GM23248 (cell line): ENCODE data around the gene TBC1D14. TPM values are rescaled to one million over a fixed set of nuclear protein-coding genes. Genes with fewer than 3 reads are reported as not detected.

Source experiments
- DNase-seq: peaks from one replicate; pipeline ENCODE4 v3.0.0-alpha.2; 2015
- H2AFZ ChIP-seq: fragments of 200-600 bp; sonication (generic); 2 replicates; pipeline ENCODE4 v1.6.1; 2016; ENCODE audit warnings: antibody characterized with exemption
- H3F3A ChIP-seq: fragments of 200-600 bp; sonication (generic); 2 replicates; pipeline ENCODE4 v1.6.1; 2016; ENCODE audit warnings: mild to moderate bottlenecking, antibody characterized with exemption, mixed run types; ENCODE audit not compliant: insufficient read depth
- H3K27ac ChIP-seq: fragments of 200-600 bp; sonication (generic); 2 replicates; pipeline ENCODE4 v1.5.1; 2016; ENCODE audit warnings: mild to moderate bottlenecking
- H3K27me3 ChIP-seq: fragments of 200-600 bp; sonication (generic); replicated peaks from 2 replicates; pipeline ENCODE4 v1.6.1; 2016; ENCODE audit warnings: mild to moderate bottlenecking; ENCODE audit not compliant: insufficient read depth
- H3K36me3 ChIP-seq: fragments of 200-600 bp; sonication (generic); 2 replicates; pipeline ENCODE4 v1.6.1; 2016; ENCODE audit warnings: low read depth, mild to moderate bottlenecking
- H3K4me1 ChIP-seq: fragments of 200-600 bp; sonication (generic); 2 replicates; pipeline ENCODE4 v1.6.1; 2016; ENCODE audit warnings: mild to moderate bottlenecking; ENCODE audit not compliant: insufficient read depth
- H3K4me2 ChIP-seq: fragments of 200-600 bp; sonication (generic); one replicate; pipeline ENCODE4 v1.6.1; 2016; ENCODE audit warnings: mild to moderate bottlenecking; ENCODE audit not compliant: unreplicated experiment
- H3K4me3 ChIP-seq: fragments of 200-600 bp; sonication (generic); 2 replicates; pipeline ENCODE4 v1.5.1; 2016; ENCODE audit warnings: mild to moderate bottlenecking
- H3K79me2 ChIP-seq: fragments of 200-600 bp; sonication (generic); 2 replicates; pipeline ENCODE4 v1.6.1; 2016; ENCODE audit warnings: mild to moderate bottlenecking; ENCODE audit not compliant: insufficient read depth
- H3K9ac ChIP-seq: fragments of 200-600 bp; sonication (generic); 2 replicates; pipeline ENCODE4 v1.6.1; 2016; ENCODE audit warnings: mild to moderate bottlenecking
- H3K9me2 ChIP-seq: fragments of 200-600 bp; sonication (generic); 2 replicates; pipeline ENCODE4 v1.6.1; 2016; ENCODE audit warnings: mixed run types, mild to moderate bottlenecking, moderate library complexity; ENCODE audit not compliant: insufficient read depth
- H3K9me3 ChIP-seq: fragments of 200-600 bp; sonication (generic); one replicate; pipeline ENCODE4 v1.6.1; 2017; ENCODE audit warnings: low read depth
- H4K20me1 ChIP-seq: fragments of 200-600 bp; sonication (generic); 2 replicates; pipeline ENCODE4 v1.6.0; 2016; ENCODE audit not compliant: insufficient read depth
- EZH2 ChIP-seq: fragments of 200-600 bp; sonication (generic); IDR thresholded peaks from 2 replicates; pipeline ENCODE4 v1.6.1; 2018; ENCODE audit warnings: antibody characterized with exemption, mild to moderate bottlenecking; ENCODE audit not compliant: insufficient read depth, poor library complexity, severe bottlenecking
- EZH2phosphoT487 ChIP-seq: fragments of 200-600 bp; sonication (generic); IDR thresholded peaks from 2 replicates; pipeline ENCODE4 v1.6.1; 2018; ENCODE audit warnings: antibody characterized with exemption, moderate library complexity, mild to moderate bottlenecking, low read depth; ENCODE audit not compliant: insufficient read depth
- WGBS, 2 experiments: methylation state at CpG; one replicate each; pipeline ENCODE4 v1.1.6; 2015 to 2017; ENCODE audit warnings: low lambda C conversion rate in 2 of 2, low coverage in 1 of 2; ENCODE audit errors: missing lambda C conversion rate in 2 of 2; 5-methylcytosine and 5-hydroxymethylcytosine counted together
- in situ Hi-C: fragments of 300-500 bp; cut with MboI; formaldehyde crosslinking; loops from 2 replicates; pipeline ENCODE4 v1.15.0; 2020
- polyA plus RNA-seq: library from polyadenylated mRNA; unstranded; fragments of >200 nt; fragmentation: Nextera tagmentation; extraction: Ambion mirVana; gene quantifications from 2 replicates; pipeline ENCODE4 v1.2.1, GENCODE V29; 2016
- total RNA-seq: library from RNA; depleted of rRNA; stranded (reverse); fragments of >200 nt; shearing (Covaris generic); gene quantifications from 2 replicates; pipeline ENCODE4 v1.2.3, GENCODE V29; 2014

TBC1D14 gene
- total and polyA plus RNA-seq, 2 experiments from 2014 or later: 20.4 to 39.1 TPM

- no peaks in the 10 kb centered on the region for H3F3A ChIP-seq
- no peak for DNase-seq
- no peaks in the 10 kb centered on the region for H4K20me1 ChIP-seq
- no peak overlapping the region for H2AFZ ChIP-seq
- H3K9ac ChIP-seq: no peak overlapping the region
- no peaks in the 10 kb centered on the region for H3K9me2 ChIP-seq
- TF ChIP-seq EZH2phosphoT487: no peak
- TF ChIP-seq EZH2: no peak
- in situ Hi-C loops: no loop called here
- H3K79me2 ChIP-seq: peaks cover 5% of the 10 kb centered on the region; the same call in 1 of the 2 replicates
- H3K27ac ChIP-seq: no peak overlapping the region
- peaks cover 12% of the 10 kb centered on the region; the same call in 1 of the 2 replicates for H3K36me3 ChIP-seq
- no peak overlapping the region for H3K4me3 ChIP-seq
- H3K9me3 ChIP-seq: no peaks in the 10 kb centered on the region
- no peaks in the 10 kb centered on the region for H3K27me3 ChIP-seq
- no peaks in the 10 kb centered on the region for H3K4me1 ChIP-seq
- H3K4me2 ChIP-seq: no peak overlapping the region
- WGBS, 2 experiments: 99 to 100% methylated on average over 7 of the region's 7 CpGs
Measured at GRCh38 chr4:7002336-7002735, 92.7 kb downstream of the TBC1D14 start.

GRCh38 chr4:7003176-7003878 lies 93.7 kb downstream of the TBC1D14 start:
- 90 to 91% methylated on average over 11 of the region's 11 CpGs for WGBS, 2 experiments
- in situ Hi-C loops: no loop called here
- no peaks in the 10 kb centered on the region for H3K4me1 ChIP-seq
- H3K4me2 ChIP-seq: no peak overlapping the region
- no peaks in the 10 kb centered on the region for H3K9me2 ChIP-seq
- H2AFZ ChIP-seq: no peak overlapping the region
- H3K36me3 ChIP-seq: peaks cover 17% of the 10 kb centered on the region; the same call in 1 of the 2 replicates
- no peak overlapping the region for H3K9ac ChIP-seq
- DNase-seq: no peak
- no peak overlapping the region for H3K27ac ChIP-seq
- peaks cover 5% of the 10 kb centered on the region; the same call in 1 of the 2 replicates for H3K79me2 ChIP-seq
- TF ChIP-seq EZH2: no peak
- no peak for TF ChIP-seq EZH2phosphoT487
- no peak overlapping the region for H3K4me3 ChIP-seq
- no peaks in the 10 kb centered on the region for H3K27me3 ChIP-seq
- no peaks in the 10 kb centered on the region for H3K9me3 ChIP-seq
- no peaks in the 10 kb centered on the region for H3F3A ChIP-seq
- no peaks in the 10 kb centered on the region for H4K20me1 ChIP-seq

GRCh38 chr4:7003879-7004240 lies 94.2 kb downstream of the TBC1D14 start:
- Histone ChIP-seq H3F3A (no peaks in the 10 kb centered on the region), H4K20me1 (no peaks in the 10 kb centered on the region), H3K9me2 (no peaks in the 10 kb centered on the region), H3K36me3 (peaks cover 17% of the 10 kb centered on the region; the same call in 1 of the 2 replicates), H3K27me3 (no peaks in the 10 kb centered on the region), H3K4me2 (no peak overlapping the region), H3K4me3 (no peak overlapping the region), H3K4me1 (no peaks in the 10 kb centered on the region), H3K79me2 (peaks cover 5% of the 10 kb centered on the region; the same call in 1 of the 2 replicates), H2AFZ (no peak overlapping the region), H3K9me3 (no peaks in the 10 kb centered on the region), H3K27ac (no peak overlapping the region), H3K9ac (no peak overlapping the region)
- in situ Hi-C loops: no loop called here
- TF ChIP-seq EZH2phosphoT487 (no peak), EZH2 (no peak)
- 91 to 93% methylated on average over 8 of the region's 8 CpGs for WGBS, 2 experiments
- no peak for DNase-seq

- no peaks in the 10 kb centered on the region for H4K20me1 ChIP-seq
- in situ Hi-C loops: no loop called here
- H3K9me2 ChIP-seq: no peaks in the 10 kb centered on the region
- no peak overlapping the region for H3K27ac ChIP-seq
- DNase-seq: no peak
- peaks cover 5% of the 10 kb centered on the region; the same call in 1 of the 2 replicates for H3K79me2 ChIP-seq
- no peak overlapping the region for H3K9ac ChIP-seq
- no peak overlapping the region for H3K4me3 ChIP-seq
- H3K27me3 ChIP-seq: no peaks in the 10 kb centered on the region
- H3F3A ChIP-seq: no peaks in the 10 kb centered on the region
- no peak for TF ChIP-seq EZH2phosphoT487
- TF ChIP-seq EZH2: no peak
- H3K9me3 ChIP-seq: no peaks in the 10 kb centered on the region
- no peak overlapping the region for H3K4me2 ChIP-seq
- WGBS, 2 experiments: 94 to 98% methylated on average over 4 of the region's 4 CpGs
- H3K4me1 ChIP-seq: no peaks in the 10 kb centered on the region
- peaks cover 17% of the 10 kb centered on the region; the same call in 1 of the 2 replicates for H3K36me3 ChIP-seq
- no peak overlapping the region for H2AFZ ChIP-seq
Measured at GRCh38 chr4:7004331-7004730, 94.7 kb downstream of the TBC1D14 start.

GRCh38 chr4:7005571-7005970 lies 95.9 kb downstream of the TBC1D14 start:
- WGBS, 2 experiments: 95 to 97% methylated on average over 4 of the region's 4 CpGs
- Histone ChIP-seq H3K36me3 (peaks cover 22% of the 10 kb centered on the region; the same call in 1 of the 2 replicates), H3K79me2 (peaks cover 5% of the 10 kb centered on the region; the same call in 1 of the 2 replicates), H3F3A (no peaks in the 10 kb centered on the region), H3K4me2 (no peak overlapping the region), H3K27ac (no peak overlapping the region), H3K9ac (no peak overlapping the region), H3K9me2 (no peaks in the 10 kb centered on the region), H3K4me3 (no peak overlapping the region), H3K27me3 (no peaks in the 10 kb centered on the region), H3K9me3 (no peaks in the 10 kb centered on the region), H2AFZ (no peak overlapping the region), H4K20me1 (no peaks in the 10 kb centered on the region), H3K4me1 (no peaks in the 10 kb centered on the region)
- TF ChIP-seq EZH2phosphoT487: no peak
- TF ChIP-seq EZH2: no peak
- no peak for DNase-seq
- in situ Hi-C loops: no loop called here
